Heart left ventricle (tissue), 16 donors: ENCODE measurements around the gene ABCA1. TPM values are rescaled to one million over a fixed set of nuclear protein-coding genes. Genes with fewer than 3 reads are reported as not detected.
A peak's percentile ranks its signal among the peaks of the same experiment; 100 is the strongest.
"Not testable (repeated sequence)": the region's sequence is repeated elsewhere in the genome, so short reads cannot be mapped to it uniquely, and the experiment has no call there.

Source experiments
- ATAC-seq, 4 donors: fragments of 200-7000 bp; cut with Tn5 transposase; one replicate each; pipeline ENCODE4 v1.9.1; 2020 to 2022; ENCODE audit warnings: moderate library complexity in 4 of 4, mild to moderate bottlenecking in 3 of 4, moderate number of reproducible peaks in 1 of 4
- DNase-seq, 5 donors: peaks; one replicate each; pipeline ENCODE4 v3.0.0-alpha.2; 2020
- H3K27ac ChIP-seq, 12 donors: fragments of 200-600 bp; sonication (generic) in 4 of 12; one replicate each; pipeline versions ENCODE4 v1.5.0 to v1.8.0; 2016 to 2022; ENCODE audit warnings: mild to moderate bottlenecking in 2 of 12
- H3K27me3 ChIP-seq, 9 donors: fragments of 200-600 bp; sonication (generic) in 2 of 9; one replicate each; pipeline versions ENCODE4 v1.5.1 to v1.8.0; 2016 to 2022; ENCODE audit warnings: mild to moderate bottlenecking in 3 of 9
- H3K36me3 ChIP-seq, 9 donors: fragments of 200-600 bp; sonication (generic) in 2 of 9; one replicate each; pipeline versions ENCODE4 v1.5.0 to v1.8.0; 2018 to 2022; ENCODE audit warnings: mild to moderate bottlenecking in 2 of 9
- H3K4me1 ChIP-seq, 12 donors: fragments of 200-600 bp; sonication (generic) in 4 of 12; one replicate each; pipeline versions ENCODE4 v1.5.0 to v1.8.0; 2016 to 2022; ENCODE audit warnings: mild to moderate bottlenecking in 3 of 12
- H3K4me3 ChIP-seq, 12 donors: fragments of 200-600 bp; sonication (generic) in 4 of 12; one replicate each; pipeline versions ENCODE4 v1.5.0 to v1.8.0; 2017 to 2022; ENCODE audit warnings: mild to moderate bottlenecking in 9 of 12, moderate library complexity in 4 of 12
- H3K9me3 ChIP-seq, 12 donors: fragments of 200-600 bp; sonication (generic) in 4 of 12; one replicate each; pipeline versions ENCODE4 v1.5.0 to v1.8.0; 2016 to 2022; ENCODE audit warnings: mild to moderate bottlenecking in 1 of 12
- CTCF ChIP-seq, 12 donors: fragments of 200-600 bp; sonication (generic) in 4 of 12; IDR thresholded peaks; one replicate each; pipeline versions ENCODE4 v1.5.0 to v1.8.0; 2018 to 2022; ENCODE audit warnings: antibody characterized with exemption in 12 of 12, mild to moderate bottlenecking in 5 of 12
- POLR2A ChIP-seq, 2 donors: fragments of 450-650 bp; IDR thresholded peaks; one replicate each; pipeline ENCODE4 v1.6.1; 2017; ENCODE audit warnings: antibody characterized with exemption in 2 of 2, mild to moderate bottlenecking in 2 of 2, moderate library complexity in 2 of 2
- WGBS, 4 donors: extraction: QIAGEN DNeasy Blood & Tissue Kit in 2 of 4; methylation state at CpG; one replicate each; pipeline versions ENCODE4 v1.1.5 to v1.1.7; 2013 to 2018; 5-methylcytosine and 5-hydroxymethylcytosine counted together
- intact Hi-C, 10 donors: fragments of 100-400 bp; cut with DNase I; formaldehyde crosslinking; loops; one replicate each; pipeline versions ENCODE4 v1.11.1 to v1.14.2; 2022
- long read RNA-seq, 3 donors: library from polyadenylated mRNA; unstranded; transcript quantifications; one replicate each; pipeline ENCODE4 v2.0.0, GENCODE V29; 2020 to 2021
- polyA plus RNA-seq, 2 donors: library from polyadenylated mRNA; stranded (reverse); fragments of 200-250 nt; gene quantifications; one replicate each; pipeline ENCODE4 v1.2.3, GENCODE V29; 2013
- total RNA-seq, 9 donors: library from RNA; depleted of rRNA in 2 of 9; stranded (reverse); fragments of >200 nt in 2 of 9; fragmentation: NEBNext Ultra II Directional in 3 of 9; extraction: Animal tissue kit (Norgen Biotek cat#: 25700) in 3 of 9; gene quantifications; one replicate each; pipeline versions ENCODE4 v1.1.0 to v1.2.4, GENCODE V29; 2016 to 2023
- donor health status: ischemic (EF 13 %, LVEDD 7.1; RV severe dilation, severe dysfunction).
- donor health status: healthy with polysubstance abuse.
- donor health status: DM: no; HTN: yes; CAD: no.
- donor health status: DM: no; HTN: no; CAD: no.
- donor health status: ischemic (EF 25% LVEDD 6.9; RV normal size, moderate dysfunction).
- donor health status: ischemic (EF 25% LVEDD 5.7; RV mildly dilated, moderate dysfunction).
- donor health status: healthy.
- donor health status: DM: yes; HTN: yes; CAD: no.
- donor health status: ischemic (EF 35%, LVEDD 5.7; RV mildly dilated, moderate dysfunction).
- donor health status: nonischemic (EF 11% LVEDD 7.7; RV severe dilation, severe dysfunction).
- donor health status: DM: yes; HTN: yes; CAD: no.
- donor health status: PGD.
- donor health status: ischemic (EF 29% LVEDD 5.4; RV normal size, mild dysfunction).
- donor health status: nonischemic (EF 23%, LVEDD 6.1; RV moderate dilation, normal function).

ABCA1 gene
- total RNA-seq (10 to 100 TPM in 6 of 9 donors, 1 to 10 TPM in 3; 5.2 to 45.3 (median 12.0) TPM), polyA plus RNA-seq (1 to 10 TPM; 2.1 to 4.4 TPM)
- long read RNA-seq, donor 1, partial matches to known transcripts = 2 of 4 reads
- long read RNA-seq, donor 1, other reads (novel, unspliced or antisense) = 2 of 4 reads
- long read RNA-seq, donor 2, partial matches to known transcripts = 2 of 4 reads
- long read RNA-seq, donor 2, other reads (novel, unspliced or antisense) = 2 of 4 reads
- long read RNA-seq, donor 3, partial matches to known transcripts = 0 of 1 reads
- long read RNA-seq, donor 3, other reads (novel, unspliced or antisense) = 1 of 1 reads

GRCh38 chr9:104927912-104928740, at the start of gene ABCA1:
ABCA1 (minus strand) TSS chr9:104928155; CDS start chr9:104903679, 24,476 bp downstream.
- Histone ChIP-seq H3K9me3 (no peaks in the 10 kb centered on the region), H3K27me3 (no peaks in the 10 kb centered on the region), H3K4me3 (peak within 1 kb of the TSS; percentile 61 to 90 (median 74)), H3K4me1 (peaks cover 0 to 38% (median 9%) of the 10 kb centered on the region in 12 donors), H3K36me3 (peaks cover 0 to 10% (median 0%) of the 10 kb centered on the region in 9 donors), H3K27ac (peak within 1 kb of the TSS; percentile 71 to 95 (median 86))
- intact Hi-C loops = loop anchor here (1.0 to 10.0 kb wide), 20 partner anchors 39 to 489 kb away; no protein-coding TSS in a partner anchor
- DNase-seq (peak; percentile 89 to 96 (median 93)), ATAC-seq (peak; percentile 79 to 90 (median 87))
- TF ChIP-seq CTCF (IDR thresholded peaks at IDR 0.05) (no peak), POLR2A (IDR thresholded peaks at IDR 0.05) (peak in 1 of 2 donors; percentile 77)
- WGBS, 4 donors = 4% methylated on average over 52 to 53 of the region's 53 CpGs

- Histone ChIP-seq H3K27me3 (no peaks in the 10 kb centered on the region), H3K9me3 (no peaks in the 10 kb centered on the region), H3K27ac (no peak overlapping the region), H3K4me3 (no peak overlapping the region), H3K36me3 (no peaks in the 10 kb centered on the region), H3K4me1 (peaks cover 0 to 19% (median 0%) of the 10 kb centered on the region in 12 donors)
- intact Hi-C loops = loop anchor here in 2 of 10 donors (5.0 to 10.0 kb wide), 2 partner anchors 177 to 180 kb away; no protein-coding TSS in a partner anchor
- ATAC-seq = no peak
- TF ChIP-seq CTCF (IDR thresholded peaks at IDR 0.05) = no peak
- TF ChIP-seq POLR2A (IDR thresholded peaks at IDR 0.05) = no peak
- DNase-seq = no peak
Observed at GRCh38 chr9:104977580-104977979, 49.6 kb upstream of the ABCA1 start.

- DNase-seq (no peak), ATAC-seq (no peak)
- H3K36me3 ChIP-seq = no peaks in the 10 kb centered on the region
- H3K27me3 ChIP-seq = no peaks in the 10 kb centered on the region
- 91 to 96% (median 95%) methylated on average over 6 of the region's 6 CpGs for WGBS, 4 donors
- intact Hi-C loops = loop anchor here in 2 of 10 donors (5.0 to 10.0 kb wide), 2 partner anchors 178 to 180 kb away; no protein-coding TSS in a partner anchor
- H3K4me1 ChIP-seq = peaks cover 0 to 15% (median 0%) of the 10 kb centered on the region in 12 donors
- H3K4me3 ChIP-seq = no peak overlapping the region
- H3K27ac ChIP-seq = no peak overlapping the region
- H3K9me3 ChIP-seq = no peaks in the 10 kb centered on the region
- TF ChIP-seq POLR2A (IDR thresholded peaks at IDR 0.05) = no peak
- TF ChIP-seq CTCF (IDR thresholded peaks at IDR 0.05) = no peak
Observed at GRCh38 chr9:104977168-104977567, 49.2 kb upstream of the ABCA1 start.

GRCh38 chr9:104975966-104976595, 48.1 kb upstream of the ABCA1 start:
- intact Hi-C loops = loop anchor here in 2 of 10 donors (5.0 to 10.0 kb wide), 2 partner anchors 179 to 181 kb away; no protein-coding TSS in a partner anchor
- not testable (repeated sequence) for H3K9me3 ChIP-seq, ATAC-seq, DNase-seq, H3K27me3 ChIP-seq, H3K27ac ChIP-seq, H3K4me3 ChIP-seq, H3K36me3 ChIP-seq
- WGBS, 4 donors = 90 to 97% (median 93%) methylated on average over 8 to 9 of the region's 9 CpGs
- H3K4me1 ChIP-seq = peaks cover 0 to 14% (median 0%) of the 10 kb centered on the region in 12 donors
